Left kidney (tissue), 2 donors: ENCODE results near the gene RAD9A. TPM values are rescaled to one million over a fixed set of nuclear protein-coding genes. Genes with fewer than 3 reads are reported as not detected.
A peak's percentile ranks its signal among the peaks of the same experiment; 100 is the strongest.

ENCODE experiments used
- DNase-seq: peaks from one replicate; pipeline ENCODE4 v3.0.0-alpha.2; 2013
- polyA plus RNA-seq: library from polyadenylated mRNA; unstranded; fragments of 120-200 nt; gene quantifications from one replicate; pipeline ENCODE4 v1.2.1, GENCODE V29; 2013; ENCODE audit not compliant: insufficient read length

The RAD9A gene
- polyA plus RNA-seq, 1 donor = 29.6 TPM

GRCh38 chr11:67374571-67375281, 17.1 kb upstream of the RAD9A start:
- DNase-seq = no peak

GRCh38 chr11:67375320-67376055, 16.3 kb upstream of the RAD9A start:
- no peak for DNase-seq

GRCh38 chr11:67376063-67376820, 15.5 kb upstream of the RAD9A start:
- DNase-seq = no peak

- DNase-seq = no peak
Measured at GRCh38 chr11:67376873-67377808, 14.6 kb upstream of the RAD9A start.

GRCh38 chr11:67378544-67378943, 13.2 kb upstream of the RAD9A start:
- DNase-seq = no peak

- no peak for DNase-seq
Measured at GRCh38 chr11:67379061-67380058, 12.4 kb upstream of the RAD9A start.

GRCh38 chr11:67381244-67381972, 10.4 kb upstream of the RAD9A start:
- no peak for DNase-seq

- peak; percentile 68 for DNase-seq
Measured at GRCh38 chr11:67382276-67383136, 9.3 kb upstream of the RAD9A start.

- no peak for DNase-seq
Measured at GRCh38 chr11:67384851-67385366, 6.9 kb upstream of the RAD9A start.

GRCh38 chr11:67387069-67387468, 4.7 kb upstream of the RAD9A start:
- DNase-seq = no peak

GRCh38 chr11:67387518-67387917, 4.3 kb upstream of the RAD9A start:
- DNase-seq = no peak

- DNase-seq = peak; percentile 57
Measured at GRCh38 chr11:67389477-67389876, 2.3 kb upstream of the RAD9A start.

- DNase-seq = no peak
Measured at GRCh38 chr11:67390947-67391303, 861 bp upstream of the RAD9A start.

- no peak for DNase-seq
Measured at GRCh38 chr11:67392183-67392715, 463 bp downstream of the RAD9A start.

- DNase-seq = no peak
Measured at GRCh38 chr11:67393437-67393836, 1.7 kb downstream of the RAD9A start.

GRCh38 chr11:67393990-67394389, 2.2 kb downstream of the RAD9A start:
- no peak for DNase-seq

- no peak for DNase-seq
Measured at GRCh38 chr11:67395555-67396258, 3.9 kb downstream of the RAD9A start.

- DNase-seq = no peak
Measured at GRCh38 chr11:67396259-67396581, 4.4 kb downstream of the RAD9A start.
